ENCODE measurements around the gene SUMF1.
A peak's percentile ranks its signal among the peaks of the same experiment; 100 is the strongest.

The SUMF1 gene

GRCh38 chr3:4507024-4507596 is 40.0 kb upstream of the SUMF1 start:
- Histone ChIP-seq H3K9me3 (replicated peaks; ENCODE audit: insufficient read depth, low read length) (no peaks in the 10 kb centered on the region), H3K36me3 (replicated peaks; ENCODE audit: insufficient read depth, low read length) (no peaks in the 10 kb centered on the region), H2AFZ (ENCODE audit: low read length) (no peak overlapping the region), H3F3A (ENCODE audit: insufficient read depth, low read length) (peaks cover 16% of the 10 kb centered on the region), H3K9me2 (replicated peaks; ENCODE audit: insufficient read depth, low read length) (no peaks in the 10 kb centered on the region), H3K4me1 (ENCODE audit: low read length) (peaks cover 25% of the 10 kb centered on the region), H4K20me1 (ENCODE audit: insufficient read depth, low read length) (no peaks in the 10 kb centered on the region), H3K9ac (ENCODE audit: low read length) (no peak overlapping the region), H3K4me2 (ENCODE audit: low read depth, low read length) (no peak overlapping the region; the same call in 1 of the 2 replicates), H3K27ac (ENCODE audit: low read length) (0 out of 2 replicates have a peak overlapping the region, but pooled peaks have one; percentile 16), H3K4me3 (ENCODE audit: low read length) (no peak overlapping the region), H3K79me2 (ENCODE audit: low read length) (no peaks in the 10 kb centered on the region), H3K27me3 (replicated peaks; ENCODE audit: insufficient read depth, low read length) (no peaks in the 10 kb centered on the region)
- TF ChIP-seq EZH2phosphoT487 (IDR thresholded peaks at IDR 0.05; ENCODE audit: low read length), result no peak
- TF ChIP-seq EZH2 (optimal IDR thresholded peaks at IDR 0.05; ENCODE audit: low read depth, low read length), result no peak
- TF ChIP-seq CTCF (IDR thresholded peaks at IDR 0.05; ENCODE audit: low read length), result no peak
- DNase-seq, result peak; percentile 26

GRCh38 chr3:4506559-4507023 is 39.5 kb upstream of the SUMF1 start:
- Histone ChIP-seq H3K9me2 (replicated peaks; ENCODE audit: insufficient read depth, low read length) (no peaks in the 10 kb centered on the region), H3K79me2 (ENCODE audit: low read length) (no peaks in the 10 kb centered on the region), H3K27me3 (replicated peaks; ENCODE audit: insufficient read depth, low read length) (no peaks in the 10 kb centered on the region), H3K27ac (ENCODE audit: low read length) (no peak overlapping the region), H4K20me1 (ENCODE audit: insufficient read depth, low read length) (no peaks in the 10 kb centered on the region), H3K4me3 (ENCODE audit: low read length) (no peak overlapping the region), H3K4me1 (ENCODE audit: low read length) (peaks cover 25% of the 10 kb centered on the region), H3F3A (ENCODE audit: insufficient read depth, low read length) (peaks cover 16% of the 10 kb centered on the region), H3K9me3 (replicated peaks; ENCODE audit: insufficient read depth, low read length) (no peaks in the 10 kb centered on the region), H3K9ac (ENCODE audit: low read length) (no peak overlapping the region), H3K4me2 (ENCODE audit: low read depth, low read length) (no peak overlapping the region; the same call in 1 of the 2 replicates), H3K36me3 (replicated peaks; ENCODE audit: insufficient read depth, low read length) (no peaks in the 10 kb centered on the region), H2AFZ (ENCODE audit: low read length) (no peak overlapping the region)
- DNase-seq, result no peak
- no peak for TF ChIP-seq EZH2 (optimal IDR thresholded peaks at IDR 0.05; ENCODE audit: low read depth, low read length)
- no peak for TF ChIP-seq EZH2phosphoT487 (IDR thresholded peaks at IDR 0.05; ENCODE audit: low read length)

- TF ChIP-seq CTCF (IDR thresholded peaks at IDR 0.05; ENCODE audit: low read length), result no peak
- no peak for TF ChIP-seq EZH2 (optimal IDR thresholded peaks at IDR 0.05; ENCODE audit: low read depth, low read length)
- no peak for TF ChIP-seq EZH2phosphoT487 (IDR thresholded peaks at IDR 0.05; ENCODE audit: low read length)
- Histone ChIP-seq H3K79me2 (ENCODE audit: low read length) (no peaks in the 10 kb centered on the region), H3K36me3 (replicated peaks; ENCODE audit: insufficient read depth, low read length) (no peaks in the 10 kb centered on the region), H3K9me3 (replicated peaks; ENCODE audit: insufficient read depth, low read length) (no peaks in the 10 kb centered on the region), H3K4me3 (ENCODE audit: low read length) (no peak overlapping the region), H4K20me1 (ENCODE audit: insufficient read depth, low read length) (no peaks in the 10 kb centered on the region), H3K9ac (ENCODE audit: low read length) (no peak overlapping the region), H3F3A (ENCODE audit: insufficient read depth, low read length) (peaks cover 16% of the 10 kb centered on the region), H3K4me1 (ENCODE audit: low read length) (peaks cover 25% of the 10 kb centered on the region), H3K27ac (ENCODE audit: low read length) (no peak overlapping the region), H3K4me2 (ENCODE audit: low read depth, low read length) (no peak overlapping the region), H3K27me3 (replicated peaks; ENCODE audit: insufficient read depth, low read length) (no peaks in the 10 kb centered on the region), H3K9me2 (replicated peaks; ENCODE audit: insufficient read depth, low read length) (no peaks in the 10 kb centered on the region), H2AFZ (ENCODE audit: low read length) (no peak overlapping the region)
- DNase-seq, result no peak
These were observed 38.9 kb upstream of the SUMF1 start for GRCh38 chr3:4505688-4506558.
